Kidney epithelial cell (primary cell): ENCODE data around the gene P2RY11. TPM values are rescaled to one million over a fixed set of nuclear protein-coding genes. Genes with fewer than 3 reads are reported as not detected.

ENCODE experiments used
- DNase-seq: peaks from one replicate; pipeline ENCODE4 v3.0.0-alpha.2; 2010; ENCODE audit warnings: low read depth
- H3K27me3 ChIP-seq: 2 replicates; pipeline ENCODE4 v1.6.0; 2011; ENCODE audit warnings: low read length; ENCODE audit not compliant: control insufficient read depth, insufficient read depth
- H3K36me3 ChIP-seq: 2 replicates; pipeline ENCODE4 v1.5.1; 2011; ENCODE audit warnings: low read length; ENCODE audit not compliant: control insufficient read depth, insufficient read depth
- H3K4me3 ChIP-seq: 2 replicates; pipeline ENCODE4 v1.5.1; 2011; ENCODE audit warnings: low read depth, mild to moderate bottlenecking, control low read depth, low read length
- total RNA-seq: library from RNA; depleted of rRNA; stranded (reverse); fragments of >200 nt; gene quantifications from 2 replicates; pipeline ENCODE4 v1.2.3, GENCODE V29; 2015
- TF ChIP-seq, protein P1 (sequence below): IDR thresholded peaks from 2 replicates; pipeline ENCODE4 v1.5.1; 2011; ENCODE audit warnings: mild to moderate bottlenecking, moderate library complexity, low read length, control low read depth, inconsistent platforms; ENCODE audit not compliant: insufficient read depth, poor library complexity, severe bottlenecking

P2RY11 gene
- total RNA-seq, 1 donor from 2014 or later, result 6.3 TPM

DNA sequence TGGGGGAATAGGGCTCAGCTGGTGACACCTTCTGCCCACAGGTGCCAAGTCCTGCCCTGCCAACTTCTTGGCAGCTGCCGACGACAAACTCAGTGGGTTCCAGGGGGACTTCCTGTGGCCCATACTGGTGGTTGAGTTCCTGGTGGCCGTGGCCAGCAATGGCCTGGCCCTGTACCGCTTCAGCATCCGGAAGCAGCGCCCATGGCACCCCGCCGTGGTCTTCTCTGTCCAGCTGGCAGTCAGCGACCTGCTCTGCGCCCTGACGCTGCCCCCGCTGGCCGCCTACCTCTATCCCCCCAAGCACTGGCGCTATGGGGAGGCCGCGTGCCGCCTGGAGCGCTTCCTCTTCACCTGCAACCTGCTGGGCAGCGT is 2.1 kb downstream of the P2RY11 start:
- H3K4me3 ChIP-seq, result no peak overlapping the region
- DNase-seq, result no peak
- peaks cover 5% of the 10 kb centered on the region for H3K36me3 ChIP-seq
- TF ChIP-seq, protein P1, sequence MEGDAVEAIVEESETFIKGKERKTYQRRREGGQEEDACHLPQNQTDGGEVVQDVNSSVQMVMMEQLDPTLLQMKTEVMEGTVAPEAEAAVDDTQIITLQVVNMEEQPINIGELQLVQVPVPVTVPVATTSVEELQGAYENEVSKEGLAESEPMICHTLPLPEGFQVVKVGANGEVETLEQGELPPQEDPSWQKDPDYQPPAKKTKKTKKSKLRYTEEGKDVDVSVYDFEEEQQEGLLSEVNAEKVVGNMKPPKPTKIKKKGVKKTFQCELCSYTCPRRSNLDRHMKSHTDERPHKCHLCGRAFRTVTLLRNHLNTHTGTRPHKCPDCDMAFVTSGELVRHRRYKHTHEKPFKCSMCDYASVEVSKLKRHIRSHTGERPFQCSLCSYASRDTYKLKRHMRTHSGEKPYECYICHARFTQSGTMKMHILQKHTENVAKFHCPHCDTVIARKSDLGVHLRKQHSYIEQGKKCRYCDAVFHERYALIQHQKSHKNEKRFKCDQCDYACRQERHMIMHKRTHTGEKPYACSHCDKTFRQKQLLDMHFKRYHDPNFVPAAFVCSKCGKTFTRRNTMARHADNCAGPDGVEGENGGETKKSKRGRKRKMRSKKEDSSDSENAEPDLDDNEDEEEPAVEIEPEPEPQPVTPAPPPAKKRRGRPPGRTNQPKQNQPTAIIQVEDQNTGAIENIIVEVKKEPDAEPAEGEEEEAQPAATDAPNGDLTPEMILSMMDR, result no peak
- H3K27me3 ChIP-seq, result no peaks in the 10 kb centered on the region

DNA sequence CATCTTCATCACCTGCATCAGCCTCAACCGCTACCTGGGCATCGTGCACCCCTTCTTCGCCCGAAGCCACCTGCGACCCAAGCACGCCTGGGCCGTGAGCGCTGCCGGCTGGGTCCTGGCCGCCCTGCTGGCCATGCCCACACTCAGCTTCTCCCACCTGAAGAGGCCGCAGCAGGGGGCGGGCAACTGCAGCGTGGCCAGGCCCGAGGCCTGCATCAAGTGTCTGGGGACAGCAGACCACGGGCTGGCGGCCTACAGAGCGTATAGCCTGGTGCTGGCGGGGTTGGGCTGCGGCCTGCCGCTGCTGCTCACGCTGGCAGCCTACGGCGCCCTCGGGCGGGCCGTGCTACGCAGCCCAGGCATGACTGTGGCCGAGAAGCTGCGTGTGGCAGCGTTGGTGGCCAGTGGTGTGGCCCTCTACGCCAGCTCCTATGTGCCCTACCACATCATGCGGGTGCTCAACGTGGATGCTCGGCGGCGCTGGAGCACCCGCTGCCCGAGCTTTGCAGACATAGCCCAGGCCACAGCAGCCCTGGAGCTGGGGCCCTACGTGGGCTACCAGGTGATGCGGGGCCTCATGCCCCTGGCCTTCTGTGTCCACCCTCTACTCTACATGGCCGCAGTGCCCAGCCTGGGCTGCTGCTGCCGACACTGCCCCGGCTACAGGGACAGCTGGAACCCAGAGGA is 2.6 kb downstream of the P2RY11 start:
- Histone ChIP-seq H3K36me3 (peaks cover 5% of the 10 kb centered on the region), H3K27me3 (no peaks in the 10 kb centered on the region), H3K4me3 (no peak overlapping the region)
- TF ChIP-seq, protein P1, result no peak
- DNase-seq, result no peak

DNA sequence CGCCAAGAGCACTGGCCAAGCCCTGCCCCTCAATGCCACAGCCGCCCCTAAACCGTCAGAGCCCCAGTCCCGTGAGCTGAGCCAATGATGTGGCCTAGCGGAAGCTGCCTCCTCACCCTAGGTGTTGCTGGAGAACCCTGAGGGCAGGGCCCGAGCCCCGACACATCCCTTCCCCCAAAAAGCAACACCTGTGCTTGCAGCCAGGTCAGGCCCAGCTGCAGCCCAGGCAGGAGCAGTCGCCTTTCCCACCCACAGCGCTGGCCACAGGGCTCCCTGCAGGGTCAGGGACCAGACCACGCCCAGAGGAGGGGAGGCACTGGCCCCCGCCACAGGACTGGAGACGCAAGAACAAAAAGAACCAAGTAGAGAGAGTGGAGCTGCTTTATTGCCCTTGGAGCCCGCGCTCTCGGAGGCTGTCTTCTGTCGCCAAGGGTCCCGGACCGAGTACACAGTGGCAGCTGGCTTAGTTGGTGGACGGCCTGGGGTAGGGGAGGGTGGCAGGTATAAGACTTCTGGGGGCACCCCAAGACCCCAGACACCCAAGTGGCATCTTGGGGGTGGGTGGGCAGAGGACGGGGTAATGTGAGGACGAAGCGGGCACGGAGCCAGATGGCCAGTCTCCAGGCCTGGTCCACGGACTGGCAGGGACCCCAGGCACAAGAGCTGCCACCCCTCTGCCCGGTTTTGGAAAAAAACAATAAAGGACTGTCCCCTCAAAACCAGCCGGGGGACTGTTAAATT is 3.3 kb downstream of the P2RY11 start:
- H3K36me3 ChIP-seq, result peaks cover 5% of the 10 kb centered on the region
- no peaks in the 10 kb centered on the region for H3K27me3 ChIP-seq
- DNase-seq, result no peak
- TF ChIP-seq, protein P1, result no peak
- H3K4me3 ChIP-seq, result no peak overlapping the region

DNA sequence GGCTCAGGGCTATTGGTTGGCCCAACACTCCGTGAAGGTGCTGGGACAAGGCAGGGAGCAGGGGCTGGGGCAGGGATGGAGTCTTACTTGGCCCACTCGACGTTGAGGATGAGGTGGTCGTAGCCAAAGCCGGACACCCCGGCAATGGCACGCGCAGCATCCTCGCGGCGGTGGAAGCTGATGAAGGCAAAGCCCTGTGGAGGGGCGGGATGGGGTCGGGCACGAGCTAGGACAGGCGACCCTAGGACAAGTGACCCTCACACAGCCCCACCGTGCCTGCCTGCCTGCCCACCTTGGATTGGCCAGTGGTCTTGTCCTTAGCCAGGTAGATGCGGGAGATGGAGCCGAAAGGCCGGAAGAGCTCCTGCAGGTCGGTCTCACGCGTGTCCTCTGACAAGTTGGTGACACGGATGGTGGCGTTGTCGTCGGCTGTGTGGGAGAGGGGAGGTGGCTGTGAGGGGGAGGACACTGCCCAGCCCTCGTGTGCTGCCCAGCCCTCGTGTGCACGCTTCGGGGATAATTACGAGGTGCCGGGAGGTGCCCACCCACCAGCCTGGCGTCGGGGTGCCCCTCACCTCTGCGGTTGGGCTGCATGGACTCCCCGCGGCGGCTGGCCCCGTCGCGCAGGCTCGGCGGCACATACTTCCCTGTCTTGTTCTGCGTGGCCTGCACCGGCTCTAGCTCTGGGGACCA is 4.0 kb downstream of the P2RY11 start:
- no peaks in the 10 kb centered on the region for H3K27me3 ChIP-seq
- H3K36me3 ChIP-seq, result peaks cover 5% of the 10 kb centered on the region
- H3K4me3 ChIP-seq, result no peak overlapping the region
- TF ChIP-seq, protein P1, result no peak
- DNase-seq, result no peak

DNA sequence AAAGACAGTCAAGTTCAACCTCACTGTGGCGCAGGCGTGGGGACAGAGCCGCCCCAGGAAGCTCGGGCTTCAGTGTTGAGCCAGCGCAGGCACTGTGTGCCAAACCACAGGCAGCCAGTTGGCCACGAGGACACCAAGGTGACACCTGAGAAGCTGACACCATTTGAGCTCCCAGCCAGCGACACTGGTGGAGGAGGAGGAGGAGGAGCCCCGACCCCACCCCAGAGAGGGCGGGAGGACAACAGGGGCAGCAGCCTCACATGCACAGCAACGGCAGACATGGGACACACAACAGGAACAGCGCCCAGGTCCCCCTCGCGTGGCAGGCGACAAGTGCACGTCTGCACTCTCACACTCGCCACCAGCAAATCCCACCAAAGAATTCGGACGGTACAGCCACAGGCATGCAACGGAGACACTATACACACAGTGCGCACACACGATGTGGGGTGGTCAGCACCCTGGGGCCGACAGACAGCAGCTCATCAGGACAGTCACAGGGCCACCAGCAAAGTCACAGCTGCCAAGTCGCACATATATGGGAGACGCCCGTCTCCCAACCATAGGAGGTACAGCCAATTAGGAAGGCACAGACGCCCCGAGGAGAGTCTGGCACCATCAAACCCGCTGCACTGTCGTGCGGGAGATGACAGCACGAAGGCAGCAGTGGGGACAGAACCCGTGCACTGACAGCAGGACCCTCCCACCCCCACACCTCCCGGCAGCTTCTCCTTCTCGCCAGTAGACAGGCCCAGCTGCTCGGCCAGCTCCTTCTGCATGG is 4.8 kb downstream of the P2RY11 start:
- Histone ChIP-seq H3K36me3 (peaks cover 5% of the 10 kb centered on the region), H3K4me3 (no peak overlapping the region), H3K27me3 (no peaks in the 10 kb centered on the region)
- DNase-seq, result no peak
- TF ChIP-seq, protein P1, result no peak
